HepG2 (cell line): ENCODE data around the gene TRABD. TPM values are rescaled to one million over a fixed set of nuclear protein-coding genes. Genes with fewer than 3 reads are reported as not detected.

Experiments
- AKAP8 ChIP-seq: sonication (generic); formaldehyde crosslinking; IDR thresholded peaks from 2 replicates; pipeline ENCODE4 v1.5.1; 2020; ENCODE audit warnings: mild to moderate bottlenecking, missing genetic modification reagents
- CCAR2 ChIP-seq: fragments of 200-400 bp; formaldehyde crosslinking; optimal IDR thresholded peaks from 2 replicates; pipeline ENCODE3; 2018; ENCODE audit warnings: low read depth, mild to moderate bottlenecking, low read length, moderate library complexity
- ERF ChIP-seq: IDR thresholded peaks from 2 replicates; pipeline ENCODE4 v1.6.1; 2018; ENCODE audit warnings: missing biosample characterization, missing genetic modification reagents
- GTF2F1 ChIP-seq: fragments of 150-350 bp; IDR thresholded peaks from 2 replicates; pipeline ENCODE4 v1.6.1; 2014; ENCODE audit warnings: low read length
- HNRNPL ChIP-seq: fragments of 200-400 bp; formaldehyde crosslinking; IDR thresholded peaks from 2 replicates; pipeline ENCODE4 v1.6.1; 2017; ENCODE audit warnings: mild to moderate bottlenecking, low read depth, low read length
- KLF12 ChIP-seq: sonication (generic); formaldehyde crosslinking; IDR thresholded peaks from 2 replicates; pipeline ENCODE4 v1.4.0; 2020; ENCODE audit warnings: missing genetic modification reagents, borderline replicate concordance
- MZF1 ChIP-seq: sonication (generic); formaldehyde crosslinking; IDR thresholded peaks from 2 replicates; pipeline ENCODE4 v1.8.1; 2023; ENCODE audit warnings: mild to moderate bottlenecking, missing genetic modification reagents, borderline replicate concordance
- POLR2A ChIP-seq, 2 experiments: IDR thresholded peaks; 2 replicates each; pipeline ENCODE4 v1.6.1; 2011; ENCODE audit warnings: low read depth in 2 of 2, low read length in 2 of 2, mild to moderate bottlenecking in 1 of 2, moderate library complexity in 1 of 2; ENCODE audit not compliant: insufficient read depth in 1 of 2
- PRDM4 ChIP-seq: sonication (generic); formaldehyde crosslinking; IDR thresholded peaks from 2 replicates; pipeline ENCODE4 v1.9.0; 2021; ENCODE audit warnings: missing genetic modification reagents, borderline replicate concordance
- RXRA ChIP-seq: sonication (generic); formaldehyde crosslinking; IDR thresholded peaks from 2 replicates; pipeline ENCODE4 v1.5.1; 2020; ENCODE audit warnings: missing genetic modification reagents
- SATB2 ChIP-seq: sonication (generic); formaldehyde crosslinking; IDR thresholded peaks from 2 replicates; pipeline ENCODE4 v1.5.0; 2020; ENCODE audit warnings: missing genetic modification reagents
- SNAI1 ChIP-seq: sonication (generic); formaldehyde crosslinking; IDR thresholded peaks from 2 replicates; pipeline ENCODE4 v1.5.0; 2020; ENCODE audit warnings: mild to moderate bottlenecking, missing genetic modification reagents, borderline replicate concordance
- SP5 ChIP-seq: IDR thresholded peaks from 2 replicates; pipeline ENCODE4 v1.6.1; 2016; ENCODE audit warnings: low read depth, borderline replicate concordance
- WIZ ChIP-seq: sonication (generic); formaldehyde crosslinking; IDR thresholded peaks from 2 replicates; pipeline ENCODE4 v1.5.1; 2020; ENCODE audit warnings: mild to moderate bottlenecking, missing genetic modification reagents
- ZBTB25 ChIP-seq: IDR thresholded peaks from 2 replicates; pipeline ENCODE4 v1.6.1; 2018; ENCODE audit warnings: missing genetic modification reagents
- ZNF124 ChIP-seq: sonication (generic); formaldehyde crosslinking; IDR thresholded peaks from 2 replicates; pipeline ENCODE4 v1.4.0; 2020; ENCODE audit warnings: missing genetic modification reagents
- ZNF224 ChIP-seq: sonication (generic); formaldehyde crosslinking; IDR thresholded peaks from 2 replicates; pipeline ENCODE4 v1.5.0; 2020; ENCODE audit warnings: mild to moderate bottlenecking, missing genetic modification reagents
- ZNF280D ChIP-seq: sonication (generic); formaldehyde crosslinking; IDR thresholded peaks from 2 replicates; pipeline ENCODE4 v1.5.1; 2020; ENCODE audit warnings: mild to moderate bottlenecking, missing genetic modification reagents
- ZNF335 ChIP-seq: sonication (generic); formaldehyde crosslinking; IDR thresholded peaks from 2 replicates; pipeline ENCODE4 v1.4.0; 2020; ENCODE audit warnings: missing genetic modification reagents
- ZNF512 ChIP-seq: sonication (generic); formaldehyde crosslinking; IDR thresholded peaks from 2 replicates; pipeline ENCODE4 v1.4.0; 2020; ENCODE audit warnings: mild to moderate bottlenecking, missing genetic modification reagents
- ZNF547 ChIP-seq: sonication (generic); formaldehyde crosslinking; IDR thresholded peaks from 2 replicates; pipeline ENCODE4 v1.5.1; 2020; ENCODE audit warnings: mild to moderate bottlenecking, missing genetic modification reagents
- polyA plus RNA-seq, 8 experiments: library from polyadenylated mRNA; depleted of rRNA in 3 of 8; stranded (reverse) in 7 of 8; unstranded in 1 of 8; fragments of >200 nt; fragmentation: Illumina TruSeq in 4 of 8; extraction: Trizol in 4 of 8; gene quantifications; 2 replicates each; pipeline versions ENCODE4 v1.2.1 to v1.2.3, GENCODE V29; 2011 to 2016; ENCODE audit warnings: low read depth in 4 of 8, missing spikeins in 1 of 8, mixed read lengths in 1 of 8; ENCODE audit not compliant: insufficient read depth in 1 of 8
- total RNA-seq, 5 experiments: library from RNA; depleted of rRNA; stranded (reverse); fragments of >200 nt; fragmentation: Illumina TruSeq; extraction: Trizol; gene quantifications; 2 replicates each; pipeline ENCODE4 v1.2.3, GENCODE V29; 2016; ENCODE audit warnings: low read depth in 1 of 5

Gene TRABD
- total and polyA plus RNA-seq, 2 of the 13 experiments (the other 11 are each of a cell fraction or from before 2014, with no cell fraction given), result 21.5 to 28.9 TPM

GRCh38 chr22:50244420-50245213 is 58.9 kb downstream of the TRABD start, which contains the start of gene TUBGCP6 (continued):
- TF ChIP-seq PRDM4, result no peak
- 0 out of 2 replicates have a peak, but pooled peaks have one; percentile 21 for TF ChIP-seq ZNF224 (CRISPR knock-in tag)
- peak; percentile 87 for TF ChIP-seq ERF (CRISPR knock-in tag)
- TF ChIP-seq SATB2, result 0 out of 2 replicates have a peak, but pooled peaks have one; percentile 41
- TF ChIP-seq RXRA (CRISPR knock-in tag), result 0 out of 2 replicates have a peak, but pooled peaks have one; percentile 37
- TF ChIP-seq ZNF124 (CRISPR knock-in tag), result 0 out of 2 replicates have a peak, but pooled peaks have one; percentile 71
- TF ChIP-seq ZBTB25 (CRISPR knock-in tag), result peak; percentile 91
- TF ChIP-seq POLR2A (IDR thresholded peaks at IDR 0.05; ENCODE audit: insufficient read depth in 1 of 2, low read depth in 2 of 2, low read length in 2 of 2), result peak; percentile 71 to 87
- TF ChIP-seq MZF1, result peak; percentile 54; the same call in 1 of the 2 replicates
- TF ChIP-seq KLF12 (CRISPR knock-in tag), result peak; percentile 95
- TF ChIP-seq ZNF512 (CRISPR knock-in tag), result 0 out of 2 replicates have a peak, but pooled peaks have one; percentile 53
- TF ChIP-seq ZNF335 (CRISPR knock-in tag), result peak; percentile 80; the same call in 1 of the 2 replicates
- TF ChIP-seq CCAR2, result no peak
- 0 out of 2 replicates have a peak, but pooled peaks have one; percentile 72 for TF ChIP-seq AKAP8 (CRISPR knock-in tag)
- TF ChIP-seq ZNF280D, result peak; percentile 39; the same call in 1 of the 2 replicates
- TF ChIP-seq WIZ (CRISPR knock-in tag), result no peak; the same call in 1 of the 2 replicates
- TF ChIP-seq SNAI1 (CRISPR knock-in tag), result no peak
- peak; percentile 38; the same call in 1 of the 2 replicates for TF ChIP-seq SP5
- TF ChIP-seq HNRNPL, result 0 out of 2 replicates have a peak, but pooled peaks have one; percentile 52
- no peak for TF ChIP-seq GTF2F1
- TF ChIP-seq ZNF547, result peak; percentile 42; the same call in 1 of the 2 replicates
